KOPT-K1 (cell line): ENCODE results near the gene MOCS1.

ENCODE experiments used
- H3K27ac ChIP-seq: fragments of 200-600 bp; sonication (generic); 2 replicates; pipeline ENCODE4 v1.5.1; 2016; ENCODE audit warnings: antibody characterized with exemption, mild to moderate bottlenecking, low read depth, low read length; ENCODE audit not compliant: poor library complexity, severe bottlenecking
- H3K36me3 ChIP-seq: fragments of 200-600 bp; sonication (generic); 2 replicates; pipeline ENCODE4 v1.5.1; 2017; ENCODE audit warnings: antibody characterized with exemption, mild to moderate bottlenecking, low read length, moderate library complexity; ENCODE audit not compliant: insufficient read depth
- H3K9me3 ChIP-seq: fragments of 200-600 bp; sonication (generic); 2 replicates; pipeline ENCODE4 v1.5.1; 2017; ENCODE audit warnings: antibody characterized with exemption, low read length, mild to moderate bottlenecking; ENCODE audit not compliant: insufficient read depth, poor library complexity, severe bottlenecking

The MOCS1 gene

GRCh38 chr6:39958947-39959346 lies 24.7 kb upstream of the MOCS1 start:
- Histone ChIP-seq H3K36me3 (no peaks in the 10 kb centered on the region), H3K9me3 (peaks cover 13% of the 10 kb centered on the region), H3K27ac (no peak overlapping the region)

GRCh38 chr6:39956936-39957335 lies 22.7 kb upstream of the MOCS1 start:
- no peak overlapping the region for H3K27ac ChIP-seq
- no peaks in the 10 kb centered on the region for H3K36me3 ChIP-seq
- H3K9me3 ChIP-seq, result peaks cover 13% of the 10 kb centered on the region

GRCh38 chr6:39953076-39953618 lies 18.9 kb upstream of the MOCS1 start:
- Histone ChIP-seq H3K27ac (no peak overlapping the region), H3K9me3 (no peaks in the 10 kb centered on the region)

GRCh38 chr6:39952167-39952566 lies 17.9 kb upstream of the MOCS1 start:
- Histone ChIP-seq H3K27ac (no peak overlapping the region), H3K9me3 (no peaks in the 10 kb centered on the region), H3K36me3 (no peaks in the 10 kb centered on the region)

More at GRCh38 chr6:39953076-39953618, 18.9 kb upstream of the MOCS1 start:
- H3K36me3 ChIP-seq, result no peaks in the 10 kb centered on the region

- Histone ChIP-seq H3K9me3 (no peaks in the 10 kb centered on the region), H3K36me3 (no peaks in the 10 kb centered on the region), H3K27ac (no peak overlapping the region)
Observed at GRCh38 chr6:39951716-39952115, 17.5 kb upstream of the MOCS1 start.

GRCh38 chr6:39951191-39951590 lies 16.9 kb upstream of the MOCS1 start:
- Histone ChIP-seq H3K9me3 (no peaks in the 10 kb centered on the region), H3K36me3 (no peaks in the 10 kb centered on the region), H3K27ac (no peak overlapping the region)

- Histone ChIP-seq H3K27ac (no peak overlapping the region), H3K9me3 (no peaks in the 10 kb centered on the region), H3K36me3 (no peaks in the 10 kb centered on the region)
Observed at GRCh38 chr6:39950125-39950720, 16.0 kb upstream of the MOCS1 start.

GRCh38 chr6:39948199-39948791 lies 14.0 kb upstream of the MOCS1 start:
- H3K9me3 ChIP-seq, result no peaks in the 10 kb centered on the region
- H3K27ac ChIP-seq, result no peak overlapping the region
- H3K36me3 ChIP-seq, result no peaks in the 10 kb centered on the region

- Histone ChIP-seq H3K9me3 (no peaks in the 10 kb centered on the region), H3K27ac (no peak overlapping the region)
Observed at GRCh38 chr6:39947611-39948068, 13.4 kb upstream of the MOCS1 start.

GRCh38 chr6:39945626-39946025 lies 11.4 kb upstream of the MOCS1 start:
- Histone ChIP-seq H3K27ac (no peak overlapping the region), H3K36me3 (no peaks in the 10 kb centered on the region), H3K9me3 (no peaks in the 10 kb centered on the region)

More at GRCh38 chr6:39947611-39948068, 13.4 kb upstream of the MOCS1 start:
- H3K36me3 ChIP-seq, result no peaks in the 10 kb centered on the region

GRCh38 chr6:39942903-39943580 lies 8.8 kb upstream of the MOCS1 start:
- Histone ChIP-seq H3K36me3 (no peaks in the 10 kb centered on the region), H3K27ac (no peak overlapping the region), H3K9me3 (no peaks in the 10 kb centered on the region)

- Histone ChIP-seq H3K9me3 (no peaks in the 10 kb centered on the region), H3K36me3 (no peaks in the 10 kb centered on the region), H3K27ac (no peak overlapping the region)
Observed at GRCh38 chr6:39941820-39942219, 7.6 kb upstream of the MOCS1 start.

GRCh38 chr6:39941138-39941537 lies 6.9 kb upstream of the MOCS1 start:
- H3K27ac ChIP-seq, result no peak overlapping the region
- no peaks in the 10 kb centered on the region for H3K36me3 ChIP-seq
- no peaks in the 10 kb centered on the region for H3K9me3 ChIP-seq

GRCh38 chr6:39938773-39939654 lies 4.8 kb upstream of the MOCS1 start:
- H3K27ac ChIP-seq, result no peak overlapping the region
- H3K9me3 ChIP-seq, result no peaks in the 10 kb centered on the region
- no peaks in the 10 kb centered on the region for H3K36me3 ChIP-seq
